Neural progenitor cell (in vitro differentiated cells): ENCODE data around the gene SLC4A7.
"Not testable (repeated sequence)": the region's sequence is repeated elsewhere in the genome, so short reads cannot be mapped to it uniquely, and the experiment has no call there.

Experiments used
- EZH2phosphoT487 ChIP-seq: fragments of 200-600 bp; sonication (generic); IDR thresholded peaks from 2 replicates; pipeline ENCODE4 v1.6.1; 2017; ENCODE audit warnings: antibody characterized with exemption
- TF ChIP-seq, protein P1 (sequence below): fragments of 200-600 bp; sonication (generic); IDR thresholded peaks from 2 replicates; pipeline ENCODE4 v1.5.1; 2017; ENCODE audit warnings: antibody characterized with exemption, mild to moderate bottlenecking

DNA sequence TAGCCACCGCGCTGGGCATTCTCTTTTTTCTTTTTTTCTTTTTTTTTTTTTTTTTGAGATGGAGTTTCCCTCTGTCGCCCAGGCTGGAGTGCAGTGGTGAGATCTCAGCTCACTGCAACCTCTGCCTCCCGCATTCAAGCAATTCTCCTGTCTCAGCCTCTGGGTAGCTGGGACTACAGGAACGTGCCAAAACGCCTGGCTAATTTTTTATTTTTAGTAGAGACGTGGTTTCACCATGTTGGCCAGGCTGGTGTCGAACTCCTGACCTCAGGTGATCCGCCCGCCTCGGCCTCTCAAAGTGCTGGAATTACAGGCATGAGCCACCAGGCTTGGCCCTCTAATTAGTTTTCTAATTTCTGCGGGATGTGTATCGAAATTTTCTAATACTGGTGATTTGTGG, 41.2 kb downstream of the SLC4A7 start:
- TF ChIP-seq EZH2phosphoT487 = not testable (repeated sequence)
- TF ChIP-seq, protein P1, sequence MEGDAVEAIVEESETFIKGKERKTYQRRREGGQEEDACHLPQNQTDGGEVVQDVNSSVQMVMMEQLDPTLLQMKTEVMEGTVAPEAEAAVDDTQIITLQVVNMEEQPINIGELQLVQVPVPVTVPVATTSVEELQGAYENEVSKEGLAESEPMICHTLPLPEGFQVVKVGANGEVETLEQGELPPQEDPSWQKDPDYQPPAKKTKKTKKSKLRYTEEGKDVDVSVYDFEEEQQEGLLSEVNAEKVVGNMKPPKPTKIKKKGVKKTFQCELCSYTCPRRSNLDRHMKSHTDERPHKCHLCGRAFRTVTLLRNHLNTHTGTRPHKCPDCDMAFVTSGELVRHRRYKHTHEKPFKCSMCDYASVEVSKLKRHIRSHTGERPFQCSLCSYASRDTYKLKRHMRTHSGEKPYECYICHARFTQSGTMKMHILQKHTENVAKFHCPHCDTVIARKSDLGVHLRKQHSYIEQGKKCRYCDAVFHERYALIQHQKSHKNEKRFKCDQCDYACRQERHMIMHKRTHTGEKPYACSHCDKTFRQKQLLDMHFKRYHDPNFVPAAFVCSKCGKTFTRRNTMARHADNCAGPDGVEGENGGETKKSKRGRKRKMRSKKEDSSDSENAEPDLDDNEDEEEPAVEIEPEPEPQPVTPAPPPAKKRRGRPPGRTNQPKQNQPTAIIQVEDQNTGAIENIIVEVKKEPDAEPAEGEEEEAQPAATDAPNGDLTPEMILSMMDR = not testable (repeated sequence)
